ENCODE measurements around the gene NHLRC3.

DNA sequence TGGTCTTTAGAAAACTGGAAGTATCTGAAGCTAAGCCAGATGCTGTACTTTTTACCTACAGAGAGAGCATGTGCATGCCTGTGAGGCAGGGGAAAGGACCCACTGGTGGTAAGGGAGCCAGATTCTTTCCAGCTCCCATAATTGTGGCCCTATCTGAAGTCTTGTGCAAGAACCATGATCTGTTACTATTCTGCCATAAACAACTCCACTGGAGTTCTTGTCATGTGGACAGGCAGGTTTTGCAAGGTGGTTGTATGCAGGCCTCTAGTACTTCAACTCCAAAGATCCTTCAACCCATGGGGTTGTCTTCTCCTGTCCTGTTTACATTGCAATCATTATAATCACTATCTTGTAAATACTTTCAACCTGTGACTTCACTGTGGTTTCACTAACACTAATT, 14.5 kb upstream of the NHLRC3 start:
- TF ChIP-seq EZH2 (IDR thresholded peaks at IDR 0.05; ENCODE audit: low read depth, low read length, severe bottlenecking), result no peak
- TF ChIP-seq, protein P1, sequence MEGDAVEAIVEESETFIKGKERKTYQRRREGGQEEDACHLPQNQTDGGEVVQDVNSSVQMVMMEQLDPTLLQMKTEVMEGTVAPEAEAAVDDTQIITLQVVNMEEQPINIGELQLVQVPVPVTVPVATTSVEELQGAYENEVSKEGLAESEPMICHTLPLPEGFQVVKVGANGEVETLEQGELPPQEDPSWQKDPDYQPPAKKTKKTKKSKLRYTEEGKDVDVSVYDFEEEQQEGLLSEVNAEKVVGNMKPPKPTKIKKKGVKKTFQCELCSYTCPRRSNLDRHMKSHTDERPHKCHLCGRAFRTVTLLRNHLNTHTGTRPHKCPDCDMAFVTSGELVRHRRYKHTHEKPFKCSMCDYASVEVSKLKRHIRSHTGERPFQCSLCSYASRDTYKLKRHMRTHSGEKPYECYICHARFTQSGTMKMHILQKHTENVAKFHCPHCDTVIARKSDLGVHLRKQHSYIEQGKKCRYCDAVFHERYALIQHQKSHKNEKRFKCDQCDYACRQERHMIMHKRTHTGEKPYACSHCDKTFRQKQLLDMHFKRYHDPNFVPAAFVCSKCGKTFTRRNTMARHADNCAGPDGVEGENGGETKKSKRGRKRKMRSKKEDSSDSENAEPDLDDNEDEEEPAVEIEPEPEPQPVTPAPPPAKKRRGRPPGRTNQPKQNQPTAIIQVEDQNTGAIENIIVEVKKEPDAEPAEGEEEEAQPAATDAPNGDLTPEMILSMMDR (IDR thresholded peaks at IDR 0.05; ENCODE audit: control extremely low read depth in 1 of 3, insufficient read depth in 1 of 3, low read depth in 1 of 3, low read length in 3 of 3), result no peak
- TF ChIP-seq POU5F1 (IDR thresholded peaks at IDR 0.05; ENCODE audit: low read depth, low read length), result no peak
- no peak for TF ChIP-seq CHD2 (IDR thresholded peaks at IDR 0.05; ENCODE audit: low read length)
- no peak for TF ChIP-seq EGR1 (IDR thresholded peaks at IDR 0.05; ENCODE audit: borderline replicate concordance, low read depth, low read length)
- no peak for TF ChIP-seq SUZ12 (IDR thresholded peaks at IDR 0.05; ENCODE audit: low read length)
